ENCODE data around the gene MED13L.

Gene MED13L

DNA sequence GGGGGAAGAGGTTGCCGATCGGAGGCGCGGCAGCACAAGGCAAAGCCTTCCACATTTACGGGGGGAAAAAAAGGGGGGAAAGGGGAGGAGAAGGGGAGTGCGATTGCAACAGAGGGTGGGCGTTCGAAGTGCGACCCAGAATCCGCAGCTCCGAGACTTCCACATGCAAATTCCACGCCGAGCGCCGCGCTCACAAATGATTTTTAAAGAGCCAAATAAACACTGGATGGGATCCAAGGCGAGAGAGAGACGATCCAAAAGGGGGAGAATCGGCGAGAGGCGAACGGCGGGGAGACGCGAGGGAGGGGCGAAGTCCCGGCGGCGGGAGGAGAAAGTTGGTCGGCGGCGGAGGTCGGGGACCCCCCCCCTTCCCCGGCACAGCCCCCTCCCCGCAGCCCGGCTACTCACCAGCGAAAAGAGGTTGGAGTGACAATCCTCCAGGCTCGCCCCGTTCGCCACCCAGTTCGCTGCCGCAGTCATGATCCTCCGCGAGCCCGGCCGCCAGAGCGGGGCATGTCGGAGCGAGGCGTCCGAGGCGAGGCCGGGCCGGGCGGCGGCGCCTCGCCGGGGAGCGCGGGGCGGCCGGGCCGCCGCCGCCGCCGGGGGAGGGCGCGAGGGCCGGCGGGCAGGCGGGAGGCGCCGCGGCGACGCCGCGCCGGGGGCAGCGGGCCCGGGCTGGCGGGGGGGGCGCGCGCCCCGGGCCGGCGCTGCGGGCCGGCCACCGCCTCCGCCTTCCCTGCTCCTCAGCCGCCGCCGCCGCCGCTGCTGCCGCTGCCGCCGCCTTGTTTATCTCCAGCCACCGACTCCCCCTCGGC lies 634 bp downstream of the MED13L start:
- TF ChIP-seq, protein P1, sequence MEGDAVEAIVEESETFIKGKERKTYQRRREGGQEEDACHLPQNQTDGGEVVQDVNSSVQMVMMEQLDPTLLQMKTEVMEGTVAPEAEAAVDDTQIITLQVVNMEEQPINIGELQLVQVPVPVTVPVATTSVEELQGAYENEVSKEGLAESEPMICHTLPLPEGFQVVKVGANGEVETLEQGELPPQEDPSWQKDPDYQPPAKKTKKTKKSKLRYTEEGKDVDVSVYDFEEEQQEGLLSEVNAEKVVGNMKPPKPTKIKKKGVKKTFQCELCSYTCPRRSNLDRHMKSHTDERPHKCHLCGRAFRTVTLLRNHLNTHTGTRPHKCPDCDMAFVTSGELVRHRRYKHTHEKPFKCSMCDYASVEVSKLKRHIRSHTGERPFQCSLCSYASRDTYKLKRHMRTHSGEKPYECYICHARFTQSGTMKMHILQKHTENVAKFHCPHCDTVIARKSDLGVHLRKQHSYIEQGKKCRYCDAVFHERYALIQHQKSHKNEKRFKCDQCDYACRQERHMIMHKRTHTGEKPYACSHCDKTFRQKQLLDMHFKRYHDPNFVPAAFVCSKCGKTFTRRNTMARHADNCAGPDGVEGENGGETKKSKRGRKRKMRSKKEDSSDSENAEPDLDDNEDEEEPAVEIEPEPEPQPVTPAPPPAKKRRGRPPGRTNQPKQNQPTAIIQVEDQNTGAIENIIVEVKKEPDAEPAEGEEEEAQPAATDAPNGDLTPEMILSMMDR (conservative IDR thresholded peaks at IDR 0.05) = no peak
- H3K27ac ChIP-seq = peak overlapping the region; percentile 89

DNA sequence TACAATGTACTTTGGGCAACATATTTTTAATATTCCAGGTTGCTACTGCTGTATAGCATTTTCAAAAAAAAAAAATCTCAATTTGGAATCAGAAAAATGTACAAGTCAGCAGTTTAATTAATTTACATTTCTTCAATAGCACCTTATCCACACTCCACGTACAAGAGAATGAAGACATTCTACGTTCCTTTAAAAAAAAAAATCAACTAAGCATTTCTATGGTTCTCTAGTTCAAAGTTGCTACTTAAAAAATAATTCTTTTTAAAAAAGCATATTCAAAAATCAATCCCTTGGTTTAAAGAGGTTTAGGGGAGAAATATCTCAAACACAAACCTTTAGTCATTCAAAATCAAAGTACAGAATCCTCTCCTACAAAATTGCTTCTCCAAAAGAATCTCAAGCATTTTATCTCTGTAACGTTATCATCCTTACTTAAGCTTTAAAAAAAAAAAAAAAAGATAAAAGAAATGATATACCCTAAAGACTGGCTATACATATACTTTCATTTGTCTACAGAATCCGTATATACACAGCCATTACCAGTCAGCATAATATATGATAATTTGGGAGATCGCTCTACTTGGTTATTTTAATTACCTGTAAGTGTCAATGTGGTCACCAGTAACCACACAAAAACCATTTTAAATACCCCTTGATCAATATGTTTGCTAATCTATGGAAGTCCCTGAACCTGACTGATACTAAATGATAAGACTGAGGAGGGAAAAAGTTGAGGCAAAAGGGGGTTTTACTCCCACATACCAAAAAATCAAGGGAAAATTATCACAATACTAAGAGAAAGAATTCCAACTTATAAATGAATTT lies 2.7 kb downstream of the MED13L start:
- TF ChIP-seq, protein P1 (conservative IDR thresholded peaks at IDR 0.05) = no peak
- peak overlapping the region; percentile 89 for H3K27ac ChIP-seq

DNA sequence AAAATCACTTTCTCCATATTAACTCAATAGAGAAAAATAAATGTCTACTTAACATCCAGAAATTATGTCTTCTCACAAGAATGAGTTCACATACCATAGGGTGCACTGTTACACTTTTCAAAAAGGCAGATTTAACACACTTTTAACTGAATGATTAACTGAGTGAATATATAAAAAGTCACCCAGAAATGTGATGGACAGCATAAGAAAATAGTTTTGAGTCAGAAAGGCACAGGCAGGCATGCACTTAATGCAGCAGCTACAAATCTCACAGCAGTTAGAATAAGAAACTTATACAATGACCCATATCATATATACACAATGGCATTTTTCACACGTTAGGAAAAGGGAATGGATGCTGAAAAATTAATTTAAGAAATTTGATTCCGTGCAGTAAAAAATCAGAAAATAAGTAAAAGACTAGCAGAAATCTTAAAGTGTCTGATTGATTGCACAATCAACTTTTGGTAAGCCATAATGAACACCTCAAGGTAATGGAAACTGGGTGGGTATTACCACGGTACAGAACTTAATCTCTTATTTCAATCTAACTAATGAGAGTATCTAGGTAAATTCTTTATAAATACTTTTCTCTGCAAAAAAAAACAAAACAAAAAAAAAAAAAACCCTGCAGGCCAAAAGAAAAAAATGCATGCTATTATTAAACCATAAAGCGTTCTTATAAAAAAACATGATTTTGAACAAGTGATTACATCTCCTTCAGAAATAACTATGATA lies 3.5 kb downstream of the MED13L start:
- no peak overlapping the region for H3K27ac ChIP-seq

DNA sequence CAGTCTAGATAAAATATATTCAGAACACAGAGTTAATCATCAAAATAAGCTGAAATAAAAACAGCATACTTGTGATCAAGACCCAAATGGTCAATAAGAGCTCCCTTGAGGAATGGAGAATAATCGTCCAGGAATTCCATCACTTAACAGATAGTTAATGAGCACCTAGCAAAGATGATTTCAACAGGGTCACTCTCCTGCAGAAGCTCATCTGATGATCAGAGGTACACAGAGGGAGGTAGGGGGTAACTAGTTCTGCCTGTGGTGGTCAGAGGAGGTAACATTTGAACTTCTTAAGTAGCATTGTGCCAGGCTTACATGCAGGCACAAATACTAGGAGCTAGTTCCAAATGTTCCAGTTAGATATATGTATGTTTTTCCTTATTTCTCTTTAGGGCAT lies 9.5 kb downstream of the MED13L start:
- H3K27ac ChIP-seq = no peak overlapping the region
- TF ChIP-seq, protein P1 (conservative IDR thresholded peaks at IDR 0.05) = no peak

More for the DNA sequence above, 3.5 kb downstream of the MED13L start:
- TF ChIP-seq, protein P1 (conservative IDR thresholded peaks at IDR 0.05) = no peak

DNA sequence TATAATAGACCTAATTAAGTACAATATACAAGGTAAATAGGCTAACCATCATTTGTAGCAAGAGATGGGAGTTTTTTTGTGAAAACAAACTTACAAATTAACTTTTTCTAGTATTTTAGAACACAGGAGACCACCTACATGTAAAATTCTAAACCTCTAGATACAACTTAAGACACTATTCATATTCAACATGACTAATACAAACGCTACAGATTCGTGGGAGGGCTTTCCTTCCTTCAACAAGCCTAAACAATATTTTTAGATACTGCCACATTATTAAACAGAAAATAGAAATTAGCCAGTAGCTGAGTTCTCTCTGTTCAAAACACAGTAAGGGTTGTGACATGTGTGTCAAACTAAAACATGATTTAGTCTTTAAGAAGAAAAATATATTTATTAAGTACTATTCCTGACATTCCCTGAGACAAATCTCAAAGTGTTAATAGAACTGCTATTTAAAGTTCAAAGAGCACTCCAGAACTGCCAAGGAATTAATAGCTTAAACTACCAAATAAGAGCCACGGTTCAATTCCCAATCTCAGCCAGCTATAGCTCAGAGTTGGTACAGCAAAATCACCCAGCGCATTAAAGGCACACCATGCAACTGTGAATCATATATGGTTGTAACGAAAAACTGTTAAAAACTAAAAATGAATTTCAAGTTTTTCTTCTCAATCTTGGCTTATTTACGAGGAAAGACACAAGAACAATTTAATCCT lies 10.7 kb downstream of the MED13L start:
- no peak overlapping the region for H3K27ac ChIP-seq
- TF ChIP-seq, protein P1 (conservative IDR thresholded peaks at IDR 0.05) = no peak

DNA sequence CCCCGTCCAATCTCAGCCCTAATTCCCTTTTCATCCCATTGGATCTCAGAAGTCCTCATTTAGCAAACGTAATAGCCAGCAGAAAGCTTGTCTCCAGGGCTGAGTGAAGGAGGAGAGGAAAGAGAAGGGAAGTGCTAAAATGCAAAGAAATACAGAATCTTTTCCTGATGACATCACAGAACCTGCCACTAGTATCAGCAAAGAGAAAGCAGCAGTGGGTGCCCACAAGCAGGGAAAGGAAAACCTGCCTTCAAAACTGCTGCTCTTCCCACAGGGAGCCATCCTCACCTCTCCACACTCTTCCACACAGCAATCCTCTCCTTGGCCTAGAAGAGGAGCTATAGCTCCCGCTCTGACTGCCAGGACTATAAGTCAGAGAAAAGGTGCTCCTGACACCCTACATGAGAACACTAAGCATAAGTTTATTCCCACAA lies 11.3 kb downstream of the MED13L start:
- H3K27ac ChIP-seq = no peak overlapping the region
- TF ChIP-seq, protein P1 (conservative IDR thresholded peaks at IDR 0.05) = no peak; the same call in 1 of the 2 replicates

All from VCaP (cell line).